GM21381 (cell line): ENCODE measurements around the gene PCDH1.

Experiments
- ATAC-seq: cut with Tn5 transposase; IDR thresholded peaks from one replicate; pipeline ENCODE4 v1.9.1; 2021; ENCODE audit warnings: mild to moderate bottlenecking, moderate library complexity; ENCODE audit not compliant: unreplicated experiment

The PCDH1 gene

GRCh38 chr5:141875022-141875740 lies 3.0 kb downstream of the PCDH1 start:
- no peak for ATAC-seq

DNA sequence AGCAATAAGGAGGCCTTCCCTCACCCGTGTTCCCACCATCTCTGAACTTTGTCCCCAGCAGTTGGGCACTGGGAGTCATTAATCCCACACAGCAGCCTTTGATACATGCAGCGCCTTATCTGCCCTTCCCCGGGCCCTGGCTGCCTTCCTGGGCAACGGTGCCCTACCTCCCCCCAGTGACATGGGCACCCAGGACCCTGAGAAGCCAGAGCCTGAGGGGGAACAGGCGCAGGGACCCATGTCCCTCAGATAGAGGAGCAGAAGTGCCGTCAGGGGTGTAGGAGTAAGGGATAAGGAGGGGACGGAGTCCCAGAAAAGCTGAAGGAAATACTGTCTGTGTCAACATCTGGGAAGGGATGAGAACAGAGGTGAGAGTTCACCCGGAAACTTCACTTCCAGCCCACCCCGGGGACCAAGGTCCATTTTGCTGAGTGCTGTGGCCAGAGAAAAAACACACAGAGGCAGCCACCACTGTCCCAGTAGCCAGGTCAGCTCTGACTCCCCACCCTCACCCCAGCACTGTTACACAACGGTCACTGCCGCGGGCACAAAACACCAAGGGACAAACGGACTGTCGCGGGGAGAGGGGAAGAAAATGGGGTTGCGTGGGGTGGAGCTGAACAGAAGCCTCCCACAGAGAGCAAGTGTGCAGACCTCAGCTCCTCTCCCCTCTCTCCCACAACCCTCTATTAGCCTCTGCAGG lies 3.8 kb downstream of the PCDH1 start:
- no peak for ATAC-seq

- no peak for ATAC-seq
Observed at GRCh38 chr5:141873933-141874261, 4.3 kb downstream of the PCDH1 start.

GRCh38 chr5:141872496-141873356 lies 5.5 kb downstream of the PCDH1 start:
- ATAC-seq = no peak

DNA sequence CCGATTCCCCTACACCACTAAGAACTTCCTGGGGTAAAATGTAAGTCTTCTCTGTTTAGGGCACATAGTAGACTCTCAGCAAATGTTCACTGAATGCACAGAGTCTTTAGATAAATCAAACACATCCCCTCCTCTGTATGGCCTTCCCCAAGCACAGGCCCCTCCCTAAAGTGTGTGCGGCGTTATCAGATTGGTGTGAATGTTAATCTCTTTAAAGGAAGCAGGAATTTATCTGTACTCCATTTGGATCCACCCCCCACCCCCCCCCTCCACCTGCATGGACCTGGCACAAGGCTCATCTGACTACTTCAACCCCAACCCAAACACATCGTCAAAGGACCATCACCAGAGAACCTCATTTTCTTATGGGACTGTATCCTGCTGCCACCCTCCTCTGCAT lies 6.3 kb downstream of the PCDH1 start:
- no peak for ATAC-seq

DNA sequence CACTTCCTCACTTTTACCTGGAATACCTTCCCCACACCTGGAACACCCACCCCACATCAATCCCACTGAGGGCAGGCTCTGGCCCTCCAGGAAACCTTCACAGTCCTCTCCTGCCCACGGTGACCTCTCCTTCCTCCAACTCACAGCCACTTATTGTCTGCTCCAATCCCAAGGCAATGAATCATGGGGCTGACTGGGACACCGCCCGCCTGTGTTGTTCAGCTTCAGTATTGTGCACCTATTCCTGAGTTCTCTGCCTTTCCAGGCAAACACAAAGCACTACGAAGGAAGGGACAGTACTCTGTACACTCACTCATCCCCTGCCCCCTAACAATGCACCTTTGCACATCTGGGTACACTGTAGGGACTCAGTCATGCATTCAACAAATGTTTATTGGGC lies 7.3 kb downstream of the PCDH1 start:
- no peak for ATAC-seq

DNA sequence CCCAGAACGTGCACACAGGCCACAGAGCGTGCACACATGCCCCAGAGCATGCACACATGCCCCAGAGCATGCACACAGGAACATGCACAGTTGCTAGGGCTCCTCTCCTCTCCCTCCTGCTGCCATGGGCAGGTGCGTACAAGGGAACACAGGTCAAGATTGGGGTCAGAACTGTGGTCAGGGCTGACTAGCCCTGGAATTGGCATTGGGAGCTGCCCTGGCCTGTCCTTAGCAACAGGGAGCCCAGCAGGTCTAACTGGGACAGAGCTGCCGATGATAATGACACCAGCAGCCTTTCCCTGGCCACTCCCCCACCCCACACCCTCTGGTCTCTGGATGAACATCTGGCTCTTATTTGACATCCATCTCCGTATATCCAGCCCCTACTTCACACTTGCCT lies 8.0 kb downstream of the PCDH1 start:
- no peak for ATAC-seq

DNA sequence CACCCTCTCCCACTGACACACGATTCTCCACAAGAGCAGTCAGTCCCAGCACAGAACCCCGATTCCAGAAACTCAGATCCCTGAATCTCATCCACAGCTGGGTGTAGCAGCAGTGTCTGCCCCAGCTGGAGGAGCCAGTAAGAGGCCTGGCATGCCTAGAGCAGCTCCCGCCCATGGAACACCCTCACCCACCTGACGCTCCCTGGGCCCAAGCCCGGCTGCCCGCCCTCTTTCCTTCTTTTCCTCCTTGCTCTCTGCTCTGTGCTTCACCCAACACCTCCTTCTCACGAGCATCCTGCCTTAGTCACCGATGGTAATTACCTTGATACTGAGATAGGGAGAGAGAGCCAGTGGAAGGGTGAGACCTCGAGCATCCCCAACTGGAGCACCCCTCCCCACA lies 8.7 kb downstream of the PCDH1 start:
- ATAC-seq = no peak

DNA sequence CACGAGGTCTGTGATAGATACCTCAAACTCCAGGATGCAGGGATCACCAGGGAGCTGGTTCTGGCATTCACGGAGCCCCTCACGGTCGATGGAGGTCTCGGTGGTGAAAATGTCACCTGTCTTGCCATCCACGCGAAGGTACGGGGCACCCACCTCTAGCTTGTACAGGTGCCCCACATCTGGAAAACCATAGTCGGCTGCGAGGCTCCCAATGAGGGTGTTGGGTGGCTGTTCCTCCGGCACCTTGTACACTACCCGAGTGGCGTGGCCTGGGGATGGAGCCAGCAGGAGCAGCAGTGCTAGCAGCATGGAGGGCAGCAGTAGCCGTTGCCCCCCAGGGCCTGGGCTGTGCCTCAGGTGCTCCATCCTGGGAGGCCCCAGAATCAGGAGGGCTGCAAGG lies 9.2 kb downstream of the PCDH1 start:
- ATAC-seq = no peak

DNA sequence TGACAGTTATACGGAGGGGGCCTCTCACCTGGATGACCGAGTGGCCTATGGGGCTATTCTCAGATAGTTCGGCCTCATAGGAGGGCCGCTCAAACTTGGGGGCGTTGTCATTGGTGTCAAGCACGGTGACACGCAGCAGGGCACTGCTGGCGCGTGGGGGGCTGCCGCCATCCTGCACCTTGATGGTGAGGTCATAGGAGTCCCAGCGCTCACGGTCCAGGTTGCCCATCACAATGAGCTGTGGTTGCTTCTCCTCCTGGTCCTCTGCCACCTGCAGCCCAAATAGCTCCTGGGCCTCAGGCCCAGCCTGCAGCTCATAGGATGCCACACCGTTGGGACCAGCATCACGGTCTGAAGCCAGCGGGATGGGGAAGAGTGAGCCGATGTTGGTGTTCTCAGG lies 9.7 kb downstream of the PCDH1 start:
- no peak for ATAC-seq

- ATAC-seq = no peak
Observed at GRCh38 chr5:141867651-141868050, 10.6 kb downstream of the PCDH1 start.

DNA sequence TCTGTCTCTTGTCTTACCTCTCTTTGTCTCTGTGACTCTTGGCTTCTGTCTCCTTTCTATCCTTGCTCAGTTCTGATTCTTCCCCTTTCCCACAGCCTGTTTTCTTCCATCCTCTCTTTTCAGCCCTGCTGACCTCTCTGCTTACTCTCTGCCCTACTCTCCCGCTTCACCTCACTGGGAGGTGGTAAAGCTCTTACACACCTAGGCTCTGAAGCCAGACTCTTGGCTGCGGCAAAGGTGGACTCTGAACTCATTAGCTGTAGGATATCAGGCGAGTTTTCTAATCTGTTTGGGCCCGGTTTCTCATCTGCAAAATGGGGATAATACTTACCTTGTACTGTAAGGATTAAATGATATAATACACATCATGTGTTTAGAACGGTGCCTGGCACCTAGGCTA lies 11.1 kb downstream of the PCDH1 start:
- no peak for ATAC-seq

DNA sequence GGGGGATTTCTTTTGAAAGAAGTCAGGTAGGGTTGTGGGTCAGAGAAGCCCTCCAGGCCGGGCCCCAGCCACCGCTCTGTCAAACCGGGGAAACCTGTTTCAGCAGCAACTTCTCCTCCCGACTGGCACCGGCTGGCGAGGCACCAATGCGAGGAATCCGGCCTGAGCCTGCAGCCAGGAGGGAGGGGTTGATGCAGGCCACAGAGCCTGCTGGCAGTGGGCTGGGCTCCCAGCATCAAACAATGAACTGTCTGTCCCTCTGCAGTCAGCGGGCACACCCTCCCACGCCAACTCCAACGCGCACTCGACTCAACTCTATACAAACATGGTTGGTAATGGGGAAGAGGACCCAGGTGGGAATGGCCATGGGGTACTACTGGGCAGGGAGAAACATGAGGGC lies 12.1 kb downstream of the PCDH1 start:
- ATAC-seq = no peak

GRCh38 chr5:141865406-141865805 lies 12.8 kb downstream of the PCDH1 start:
- no peak for ATAC-seq

GRCh38 chr5:141864371-141865370 lies 13.5 kb downstream of the PCDH1 start:
- ATAC-seq = no peak

DNA sequence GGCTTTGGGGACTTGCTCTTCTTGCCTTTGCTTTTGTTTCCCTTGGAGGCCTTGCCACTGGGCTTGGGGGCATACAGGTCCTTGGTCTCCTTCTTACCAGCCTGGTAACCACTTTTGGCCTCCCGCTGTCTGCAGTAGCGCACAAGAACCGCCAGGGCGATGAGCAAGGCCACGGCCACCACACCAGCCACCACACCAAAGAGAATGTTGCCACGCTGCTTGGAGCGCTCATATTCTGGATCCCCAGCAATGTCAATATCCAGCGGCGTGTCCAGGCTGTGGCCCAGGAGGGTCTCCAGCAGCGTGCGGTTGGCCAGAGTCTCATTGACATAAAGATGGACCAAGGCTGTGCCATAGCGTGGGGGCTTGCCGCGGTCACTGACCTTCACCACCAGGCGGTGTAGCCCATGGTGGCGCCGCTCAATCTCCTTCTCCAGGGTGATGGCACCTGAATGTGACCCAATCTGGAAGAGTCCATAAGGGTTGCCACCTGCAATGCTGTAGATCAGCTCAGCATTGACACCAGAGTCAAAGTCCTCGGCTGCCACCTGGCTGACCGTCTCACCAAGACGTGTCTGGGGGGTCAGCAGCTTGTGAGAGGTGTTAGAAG lies 14.5 kb downstream of the PCDH1 start:
- ATAC-seq = no peak

- ATAC-seq = no peak
Observed at GRCh38 chr5:141862936-141863543, 15.2 kb downstream of the PCDH1 start.

DNA sequence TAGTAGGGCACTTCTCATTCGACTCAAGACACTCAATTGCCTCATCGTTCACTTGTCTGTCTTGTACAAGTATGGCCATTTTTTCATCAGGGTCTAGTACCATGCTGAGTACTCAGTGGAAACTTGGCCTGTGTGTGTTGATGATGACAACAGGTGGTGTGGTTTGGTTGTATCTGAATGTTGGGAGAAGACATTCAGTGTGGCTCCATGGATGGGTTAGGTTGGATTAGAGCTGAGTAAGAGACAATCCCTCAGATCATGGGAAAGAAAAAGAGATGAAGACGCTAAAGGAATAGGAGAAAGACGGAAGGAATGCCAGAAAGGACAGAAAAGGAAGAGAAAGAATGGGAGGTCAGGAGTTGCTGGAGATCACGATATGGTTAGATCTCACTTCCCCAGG lies 17.0 kb downstream of the PCDH1 start:
- ATAC-seq = no peak

GRCh38 chr5:141858079-141858765 lies 20.0 kb downstream of the PCDH1 start:
- no peak for ATAC-seq
